ENCODE results near the gene ANGPTL4. TPM values are rescaled to one million over a fixed set of nuclear protein-coding genes. Genes with fewer than 3 reads are reported as not detected.

Gene ANGPTL4
- total and polyA plus RNA-seq, 2 of the 13 experiments (the other 11 are each of a cell fraction or from before 2014, with no cell fraction given), result 0.80 to 21.7 TPM

- TF ChIP-seq ZNF280D (CRISPR knock-in tag; IDR thresholded peaks at IDR 0.05), result no peak
- TF ChIP-seq MXD3 (CRISPR knock-in tag; IDR thresholded peaks at IDR 0.05), result no peak
- no peak for TF ChIP-seq ZNF737 (CRISPR knock-in tag; IDR thresholded peaks at IDR 0.05; ENCODE audit: borderline replicate concordance)
- no peak for TF ChIP-seq TARDBP (CRISPR knock-in tag; IDR thresholded peaks at IDR 0.05)
- no peak for TF ChIP-seq CC2D1A (CRISPR knock-in tag; IDR thresholded peaks at IDR 0.05)
- peak; percentile 63; the same call in 1 of the 2 replicates for TF ChIP-seq ZNF740 (CRISPR knock-in tag; IDR thresholded peaks at IDR 0.05)
- TF ChIP-seq ZNF432 (CRISPR knock-in tag; IDR thresholded peaks at IDR 0.05; ENCODE audit: borderline replicate concordance), result no peak
- no peak for TF ChIP-seq WIZ (CRISPR knock-in tag; IDR thresholded peaks at IDR 0.05)
- TF ChIP-seq CENPT (CRISPR knock-in tag; IDR thresholded peaks at IDR 0.05; ENCODE audit: low read depth), result no peak
- TF ChIP-seq MNT (IDR thresholded peaks at IDR 0.05), result no peak
- no peak for TF ChIP-seq ZNF33B (CRISPR knock-in tag; IDR thresholded peaks at IDR 0.05)
- no peak for TF ChIP-seq KLF9 (CRISPR knock-in tag; IDR thresholded peaks at IDR 0.05; ENCODE audit: low read depth)
- TF ChIP-seq NONO (IDR thresholded peaks at IDR 0.05), result no peak
- peak; percentile 35; the same call in 1 of the 2 replicates for TF ChIP-seq NONO (CRISPR knock-in tag; conservative IDR thresholded peaks at IDR 0.05)
- TF ChIP-seq PCBP1 (IDR thresholded peaks at IDR 0.05; ENCODE audit: borderline replicate concordance, low read depth, low read length), result peak; percentile 59; the same call in 1 of the 2 replicates
- TF ChIP-seq ZNF563 (CRISPR knock-in tag; IDR thresholded peaks at IDR 0.05), result no peak
- no peak for TF ChIP-seq PHF5A (CRISPR knock-in tag; IDR thresholded peaks at IDR 0.05; ENCODE audit: low read depth, unreplicated experiment)
- TF ChIP-seq ZFP1 (CRISPR knock-in tag; IDR thresholded peaks at IDR 0.05), result no peak
- no peak for TF ChIP-seq CBFB (CRISPR knock-in tag; IDR thresholded peaks at IDR 0.05)
- TF ChIP-seq ZSCAN29 (CRISPR knock-in tag; conservative IDR thresholded peaks at IDR 0.05), result no peak
- no peak for TF ChIP-seq ZNF281 (CRISPR knock-in tag; IDR thresholded peaks at IDR 0.05; ENCODE audit: borderline replicate concordance)
- TF ChIP-seq ZNF274 (CRISPR knock-in tag; IDR thresholded peaks at IDR 0.05), result no peak
Observed at GRCh38 chr19:8324186-8325050, 39.5 kb upstream of the ANGPTL4 start (continued).
